Sigmoid colon (tissue), 4 donors: Measurements from ENCODE around the gene MKI67.

ENCODE experiments used
- CTCF ChIP-seq, 4 experiments: fragments of 450-650 bp in 3 of 4; fragments of 200-600 bp in 1 of 4; IDR thresholded peaks; one replicate each; pipeline ENCODE4 v1.5.1; 2016 to 2019; ENCODE audit warnings: antibody characterized with exemption in 4 of 4, mild to moderate bottlenecking in 3 of 4, moderate library complexity in 2 of 4
- EP300 ChIP-seq, 4 donors: sonication (generic); formaldehyde crosslinking; IDR thresholded peaks; one replicate each; pipeline ENCODE4 v1.6.1; 2017; ENCODE audit warnings: antibody characterized with exemption in 4 of 4
- POLR2A ChIP-seq, 2 donors: fragments of 450-650 bp; IDR thresholded peaks; one replicate each; pipeline ENCODE4 v1.6.1; 2016; ENCODE audit warnings: antibody characterized with exemption in 2 of 2, mild to moderate bottlenecking in 2 of 2, moderate library complexity in 2 of 2
- POLR2AphosphoS5 ChIP-seq, 4 donors: sonication (generic); formaldehyde crosslinking; IDR thresholded peaks; one replicate each; pipeline ENCODE4 v1.6.1; 2017; ENCODE audit warnings: antibody characterized with exemption in 4 of 4

GRCh38 chr10:128140425-128140824 lies 14.2 kb upstream of the MKI67 start:
- TF ChIP-seq CTCF (IDR thresholded peaks at IDR 0.05) (no peak), POLR2A (IDR thresholded peaks at IDR 0.05) (no peak), EP300 (IDR thresholded peaks at IDR 0.05) (no peak), POLR2AphosphoS5 (IDR thresholded peaks at IDR 0.05) (no peak)
